Activated T-helper 1 cell treated with anti-CD3 and anti-CD28 coated beads, Interleukin-12 subunit alpha, Interleukin-12 subunit beta, Interleukin-2, Interleukin-4 antibody, amounts not matched to agents 30 ng/mL and 10 ng/mL and 1 ng/mL, durations not matched to agents 14 hours and 24 hours and 36 hours (primary cell): ENCODE measurements around the gene SLC31A2. TPM values are rescaled to one million over a fixed set of nuclear protein-coding genes. Genes with fewer than 3 reads are reported as not detected.
A peak's percentile ranks its signal among the peaks of the same experiment; 100 is the strongest.

Source experiments
- DNase-seq: peaks from one replicate; pipeline ENCODE4 v3.0.0; 2021; ENCODE audit warnings: low spot score
- H3K27ac Mint-ChIP-seq: one replicate; pipeline ENCODE4 v1.8.0; 2021; ENCODE audit warnings: mild to moderate bottlenecking, mixed read lengths
- H3K27me3 Mint-ChIP-seq: one replicate; pipeline ENCODE4 v1.8.0; 2022; ENCODE audit warnings: mild to moderate bottlenecking, moderate library complexity, mixed read lengths; ENCODE audit not compliant: insufficient read depth
- H3K36me3 Mint-ChIP-seq: one replicate; pipeline ENCODE4 v1.8.0; 2021; ENCODE audit warnings: low read depth, mixed read lengths
- H3K4me1 Mint-ChIP-seq: one replicate; pipeline ENCODE4 v1.8.0; 2021; ENCODE audit warnings: low read depth, mixed read lengths
- H3K4me3 Mint-ChIP-seq: one replicate; pipeline ENCODE4 v1.8.0; 2021; ENCODE audit warnings: mild to moderate bottlenecking, moderate library complexity, mixed read lengths
- H3K9me3 Mint-ChIP-seq: one replicate; pipeline ENCODE4 v1.8.0; 2021; ENCODE audit warnings: mixed read lengths
- intact Hi-C: fragments of 100-400 bp; cut with micrococcal nuclease; formaldehyde crosslinking; loops from one replicate; pipeline ENCODE4 v1.15.1; 2024
- total RNA-seq: library from RNA; stranded (reverse); gene quantifications from 2 replicates; pipeline ENCODE4 v1.2.3, GENCODE V29; 2022

SLC31A2 gene
- total RNA-seq, 1 donor from 2014 or later, result 6.5 TPM

- Mint-ChIP-seq H3K4me1 (peaks cover 48% of the 10 kb centered on the region), H3K4me3 (peak overlapping the region; percentile 4), H3K9me3 (no peaks in the 10 kb centered on the region), H3K36me3 (peaks cover 11% of the 10 kb centered on the region), H3K27me3 (peaks cover 5% of the 10 kb centered on the region), H3K27ac (peak overlapping the region; percentile 71)
- intact Hi-C loops, result no loop called here
- peak; percentile 18 for DNase-seq
Measured at GRCh38 chr9:113155911-113156588, 5.2 kb downstream of the SLC31A2 start.

GRCh38 chr9:113156880-113157279 is 6.1 kb downstream of the SLC31A2 start:
- Mint-ChIP-seq H3K27ac (peak overlapping the region; percentile 61), H3K36me3 (peaks cover 12% of the 10 kb centered on the region), H3K9me3 (no peaks in the 10 kb centered on the region), H3K4me1 (peaks cover 44% of the 10 kb centered on the region), H3K27me3 (peaks cover under 1% of the 10 kb centered on the region), H3K4me3 (no peak overlapping the region)
- no peak for DNase-seq
- intact Hi-C loops, result no loop called here

GRCh38 chr9:113158446-113158845 is 7.6 kb downstream of the SLC31A2 start:
- Mint-ChIP-seq H3K27ac (no peak overlapping the region), H3K27me3 (no peaks in the 10 kb centered on the region), H3K36me3 (peaks cover 20% of the 10 kb centered on the region), H3K4me1 (peaks cover 34% of the 10 kb centered on the region), H3K9me3 (no peaks in the 10 kb centered on the region), H3K4me3 (no peak overlapping the region)
- DNase-seq, result no peak
- intact Hi-C loops, result no loop called here

- H3K4me3 Mint-ChIP-seq, result no peak overlapping the region
- no peaks in the 10 kb centered on the region for H3K9me3 Mint-ChIP-seq
- peaks cover 23% of the 10 kb centered on the region for H3K36me3 Mint-ChIP-seq
- peak overlapping the region; percentile 47 for H3K27ac Mint-ChIP-seq
- no peak for DNase-seq
- intact Hi-C loops, result no loop called here
- H3K4me1 Mint-ChIP-seq, result peaks cover 23% of the 10 kb centered on the region
- H3K27me3 Mint-ChIP-seq, result no peaks in the 10 kb centered on the region
Measured at GRCh38 chr9:113160571-113160970, 9.8 kb downstream of the SLC31A2 start.

GRCh38 chr9:113163001-113163400 is 12.2 kb downstream of the SLC31A2 start:
- Mint-ChIP-seq H3K4me3 (no peak overlapping the region), H3K9me3 (no peaks in the 10 kb centered on the region), H3K27me3 (no peaks in the 10 kb centered on the region), H3K36me3 (peaks cover 32% of the 10 kb centered on the region), H3K27ac (peak overlapping the region; percentile 14), H3K4me1 (peaks cover under 1% of the 10 kb centered on the region)
- intact Hi-C loops, result no loop called here
- DNase-seq, result no peak

- intact Hi-C loops, result no loop called here
- no peak overlapping the region for H3K4me3 Mint-ChIP-seq
- H3K4me1 Mint-ChIP-seq, result no peaks in the 10 kb centered on the region
- H3K27me3 Mint-ChIP-seq, result no peaks in the 10 kb centered on the region
- no peaks in the 10 kb centered on the region for H3K9me3 Mint-ChIP-seq
- no peak for DNase-seq
- no peak overlapping the region for H3K27ac Mint-ChIP-seq
- peaks cover 44% of the 10 kb centered on the region for H3K36me3 Mint-ChIP-seq
Measured at GRCh38 chr9:113164536-113165300, 13.9 kb downstream of the SLC31A2 start.

- intact Hi-C loops, result no loop called here
- no peaks in the 10 kb centered on the region for H3K9me3 Mint-ChIP-seq
- peaks cover 50% of the 10 kb centered on the region for H3K36me3 Mint-ChIP-seq
- no peaks in the 10 kb centered on the region for H3K4me1 Mint-ChIP-seq
- no peak overlapping the region for H3K27ac Mint-ChIP-seq
- DNase-seq, result no peak
- no peaks in the 10 kb centered on the region for H3K27me3 Mint-ChIP-seq
- H3K4me3 Mint-ChIP-seq, result no peak overlapping the region
Measured at GRCh38 chr9:113166039-113166438, 15.2 kb downstream of the SLC31A2 start.

GRCh38 chr9:113168809-113169208 is 18.0 kb downstream of the SLC31A2 start:
- Mint-ChIP-seq H3K36me3 (peaks cover 64% of the 10 kb centered on the region), H3K27me3 (no peaks in the 10 kb centered on the region), H3K9me3 (peaks cover 3% of the 10 kb centered on the region), H3K4me1 (no peaks in the 10 kb centered on the region), H3K4me3 (no peak overlapping the region), H3K27ac (no peak overlapping the region)
- DNase-seq, result no peak
- intact Hi-C loops, result no loop called here

GRCh38 chr9:113173341-113173740 is 22.5 kb downstream of the SLC31A2 start:
- Mint-ChIP-seq H3K9me3 (peaks cover 3% of the 10 kb centered on the region), H3K4me3 (no peak overlapping the region), H3K27ac (no peak overlapping the region), H3K27me3 (no peaks in the 10 kb centered on the region), H3K36me3 (peaks cover 71% of the 10 kb centered on the region), H3K4me1 (no peaks in the 10 kb centered on the region)
- DNase-seq, result no peak
- intact Hi-C loops, result no loop called here

GRCh38 chr9:113176803-113177202 is 26.0 kb downstream of the SLC31A2 start:
- H3K9me3 Mint-ChIP-seq, result peaks cover 3% of the 10 kb centered on the region
- H3K27ac Mint-ChIP-seq, result no peak overlapping the region
- no peak overlapping the region for H3K4me3 Mint-ChIP-seq
- H3K36me3 Mint-ChIP-seq, result peaks cover 59% of the 10 kb centered on the region
- H3K27me3 Mint-ChIP-seq, result no peaks in the 10 kb centered on the region
- intact Hi-C loops, result no loop called here
- DNase-seq, result no peak
- no peaks in the 10 kb centered on the region for H3K4me1 Mint-ChIP-seq

GRCh38 chr9:113177251-113177650 is 26.4 kb downstream of the SLC31A2 start:
- Mint-ChIP-seq H3K27ac (no peak overlapping the region), H3K27me3 (no peaks in the 10 kb centered on the region), H3K36me3 (peaks cover 60% of the 10 kb centered on the region), H3K4me3 (no peak overlapping the region), H3K9me3 (peaks cover 3% of the 10 kb centered on the region), H3K4me1 (no peaks in the 10 kb centered on the region)
- no peak for DNase-seq
- intact Hi-C loops, result no loop called here

- Mint-ChIP-seq H3K9me3 (no peaks in the 10 kb centered on the region), H3K4me1 (no peaks in the 10 kb centered on the region), H3K36me3 (peaks cover 59% of the 10 kb centered on the region), H3K27me3 (no peaks in the 10 kb centered on the region), H3K4me3 (no peak overlapping the region), H3K27ac (no peak overlapping the region)
- intact Hi-C loops, result no loop called here
- no peak for DNase-seq
Measured at GRCh38 chr9:113178087-113178486, 27.3 kb downstream of the SLC31A2 start.

GRCh38 chr9:113179839-113180238 is 29.0 kb downstream of the SLC31A2 start:
- intact Hi-C loops, result no loop called here
- Mint-ChIP-seq H3K4me3 (no peak overlapping the region), H3K4me1 (no peaks in the 10 kb centered on the region), H3K9me3 (no peaks in the 10 kb centered on the region), H3K36me3 (peaks cover 60% of the 10 kb centered on the region), H3K27me3 (no peaks in the 10 kb centered on the region), H3K27ac (no peak overlapping the region)
- no peak for DNase-seq
